CD4-positive, alpha-beta T cell treated with Interleukin-2 at 100 ng/mL for 4 hours (primary cell): Measurements from ENCODE around the gene SMIM24.
A peak's percentile ranks its signal among the peaks of the same experiment; 100 is the strongest.

Source experiments
- DNase-seq: peaks from one replicate; pipeline ENCODE4 v3.0.0-alpha.2; 2020; ENCODE audit warnings: low spot score

The SMIM24 gene

DNA sequence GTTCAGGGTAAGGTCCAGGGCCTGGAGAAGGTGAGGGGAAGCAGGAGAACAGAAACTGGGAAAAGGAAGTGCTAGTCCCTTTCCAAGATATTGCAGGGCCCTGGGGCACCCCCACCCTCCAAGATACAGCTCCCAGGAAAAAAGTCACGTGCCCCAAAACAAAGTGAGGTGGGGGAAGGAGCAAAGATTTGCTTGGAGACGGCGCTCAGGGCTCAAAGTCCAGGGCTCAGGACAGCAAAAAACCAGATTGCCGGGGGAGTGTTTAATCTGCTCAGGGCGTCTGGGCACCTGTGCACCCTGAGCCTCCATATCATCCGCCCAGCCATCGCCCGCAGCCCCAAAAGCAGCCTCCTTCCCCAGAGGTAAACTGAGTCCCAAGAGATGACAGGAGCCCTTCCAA is 6.3 kb downstream of the SMIM24 start:
- no peak for DNase-seq

DNA sequence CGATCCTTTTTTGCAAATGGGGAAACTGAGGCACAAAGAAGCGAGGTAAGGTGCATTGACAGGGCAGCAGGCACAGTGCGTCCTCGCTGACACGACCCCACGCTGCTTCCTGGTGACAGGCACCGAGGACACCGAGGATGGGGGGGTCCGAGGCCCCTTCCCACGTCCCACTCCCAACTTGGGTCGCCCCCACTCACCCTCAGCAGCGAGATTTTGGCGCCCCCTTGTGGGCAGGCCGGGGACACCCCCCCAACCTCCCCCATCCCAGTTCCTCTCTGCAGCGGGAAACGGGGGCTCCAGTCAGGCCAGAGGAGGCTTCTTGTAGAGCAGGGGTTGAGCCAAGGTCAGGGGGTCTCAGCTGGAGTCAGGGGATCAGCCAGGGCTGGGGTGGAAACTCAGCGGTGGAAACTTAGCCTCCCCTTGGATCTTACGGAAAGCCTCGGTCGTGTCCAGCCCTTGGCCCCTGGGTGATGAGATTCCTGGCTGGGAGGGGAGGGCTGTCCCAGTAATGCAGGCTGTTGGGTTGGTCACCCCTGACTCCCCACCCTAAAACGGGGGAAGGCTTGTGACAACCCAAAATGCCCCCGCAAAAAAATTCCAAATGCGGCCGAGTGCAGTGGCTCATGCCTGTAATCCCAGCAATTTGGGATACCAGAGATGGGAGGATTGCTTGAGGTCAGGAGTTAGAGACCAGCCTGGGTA is 8.2 kb downstream of the SMIM24 start:
- DNase-seq: peak; percentile 16

DNA sequence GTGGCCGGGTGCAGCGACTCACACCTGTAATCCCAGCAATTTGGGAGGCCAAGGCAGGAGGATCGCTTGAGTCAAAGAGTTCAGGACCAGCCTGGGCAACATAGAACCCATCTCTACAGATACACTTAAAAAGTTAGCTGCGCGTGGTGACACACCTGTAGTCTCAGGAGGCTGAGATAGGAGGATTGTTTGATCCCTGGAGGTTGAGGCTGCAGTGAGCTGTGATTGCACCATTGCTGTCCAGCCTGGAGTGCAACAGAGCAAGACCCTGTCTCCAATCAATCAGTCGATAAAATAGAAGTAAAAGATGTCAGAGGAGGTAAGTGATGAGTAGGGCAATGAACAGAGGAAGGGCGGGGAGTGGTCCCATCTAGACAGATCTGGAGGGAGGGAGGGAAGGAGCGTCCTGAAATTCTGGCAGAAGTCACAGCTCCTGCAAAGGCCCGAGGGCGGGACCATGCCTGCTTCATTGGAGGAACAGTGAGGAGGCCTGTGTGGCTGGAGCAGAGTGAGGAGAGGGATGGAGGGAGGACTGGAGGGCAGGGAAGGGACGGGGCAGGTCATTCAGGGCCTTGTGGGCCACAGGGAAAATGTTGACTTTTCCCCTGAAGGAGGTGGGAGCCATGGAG is 9.7 kb downstream of the SMIM24 start:
- no peak for DNase-seq

DNA sequence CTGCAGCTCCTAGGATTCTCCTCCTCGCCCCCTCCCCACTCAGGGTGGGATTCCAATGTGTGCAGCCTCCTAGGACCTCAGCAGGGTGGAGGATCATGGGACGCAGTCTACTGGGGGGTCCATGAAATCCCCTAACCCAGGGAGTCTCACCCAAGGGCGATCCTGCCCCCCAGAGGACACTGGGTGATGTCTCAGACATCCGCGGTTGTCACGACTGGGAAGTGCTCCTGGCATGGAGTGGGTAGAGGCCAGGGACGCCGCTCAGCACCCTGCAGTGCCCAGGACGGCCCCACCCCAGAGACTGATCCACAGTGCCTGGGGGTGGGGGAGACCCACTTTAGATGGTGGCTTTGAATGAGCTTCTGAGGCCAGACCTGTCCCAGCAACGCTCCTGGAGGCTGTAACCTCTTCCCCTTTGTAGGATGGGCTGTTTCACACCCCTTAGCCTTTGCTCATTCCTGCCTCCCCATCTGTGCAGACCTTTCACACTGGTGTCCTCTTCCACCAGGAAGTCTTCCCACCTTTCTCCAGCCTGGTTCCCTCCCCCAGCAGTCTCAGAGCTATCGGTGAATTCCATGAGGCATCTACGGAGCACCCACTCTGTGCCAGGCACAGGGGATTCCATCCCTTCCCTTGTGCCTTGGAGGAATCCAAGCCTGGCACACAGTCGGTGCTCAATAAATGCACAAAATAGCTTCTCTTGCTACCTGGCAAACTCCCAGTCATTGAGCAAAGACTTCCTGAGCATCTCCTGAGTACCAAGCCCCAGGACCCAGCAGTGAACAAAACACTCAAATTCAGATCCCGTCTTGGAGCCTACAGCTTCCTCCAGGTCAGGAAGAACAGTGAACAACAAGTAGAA is 10.5 kb downstream of the SMIM24 start:
- no peak for DNase-seq

DNA sequence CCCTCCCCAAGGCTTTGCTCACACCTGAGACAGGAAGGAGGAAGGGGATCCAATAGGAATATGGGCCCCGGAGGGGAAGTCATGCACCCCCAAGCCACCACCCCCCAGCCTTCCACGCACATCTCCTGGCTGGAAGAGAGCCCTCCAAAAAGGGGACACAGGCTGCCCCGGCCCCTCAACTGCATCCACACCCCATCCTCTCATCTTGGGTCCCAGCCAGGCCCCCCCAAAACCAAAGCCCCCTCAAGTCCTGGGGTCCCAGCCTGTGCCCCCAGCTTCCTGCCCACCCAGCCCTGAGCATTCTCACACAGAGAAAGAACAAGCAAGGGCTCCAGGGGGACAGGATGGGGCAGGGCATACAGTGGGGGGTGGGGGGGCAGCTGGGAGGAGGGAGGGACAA is 12.1 kb downstream of the SMIM24 start:
- no peak for DNase-seq

DNA sequence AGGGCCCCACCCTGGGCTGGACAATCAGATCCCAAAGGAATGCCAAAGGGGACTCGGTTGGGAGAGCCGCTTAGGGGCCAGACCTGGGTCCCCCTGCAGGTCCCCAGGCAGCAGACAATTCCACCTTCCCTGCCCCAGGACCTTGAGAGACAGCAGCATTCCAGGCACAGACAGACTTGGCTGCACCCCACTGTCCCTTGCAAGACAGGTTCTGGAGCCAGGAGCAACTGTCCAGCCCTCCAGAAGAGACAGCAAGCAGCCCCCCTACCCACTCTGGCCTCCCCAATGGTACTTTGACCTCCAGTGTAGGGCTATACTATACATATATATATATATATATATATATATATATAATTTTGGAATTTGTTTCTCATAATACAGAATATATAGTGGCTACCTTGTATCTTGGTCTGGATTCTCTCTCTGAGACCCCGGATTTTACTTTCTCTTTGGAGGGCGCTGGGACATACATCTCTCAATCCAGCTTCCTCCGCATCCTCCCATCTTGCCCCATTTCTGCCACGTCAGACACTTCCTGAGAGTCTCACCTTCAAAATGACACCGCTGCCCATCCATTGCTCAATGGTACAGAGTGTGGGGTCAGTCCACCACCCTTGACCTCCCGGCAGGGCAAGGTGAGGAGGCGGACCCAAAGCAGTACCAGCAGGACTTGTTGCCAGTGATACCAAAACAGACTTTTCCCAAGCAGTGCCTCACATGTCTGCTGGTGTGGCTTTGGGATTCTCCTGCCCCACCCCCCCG is 12.7 kb downstream of the SMIM24 start:
- DNase-seq: no peak

DNA sequence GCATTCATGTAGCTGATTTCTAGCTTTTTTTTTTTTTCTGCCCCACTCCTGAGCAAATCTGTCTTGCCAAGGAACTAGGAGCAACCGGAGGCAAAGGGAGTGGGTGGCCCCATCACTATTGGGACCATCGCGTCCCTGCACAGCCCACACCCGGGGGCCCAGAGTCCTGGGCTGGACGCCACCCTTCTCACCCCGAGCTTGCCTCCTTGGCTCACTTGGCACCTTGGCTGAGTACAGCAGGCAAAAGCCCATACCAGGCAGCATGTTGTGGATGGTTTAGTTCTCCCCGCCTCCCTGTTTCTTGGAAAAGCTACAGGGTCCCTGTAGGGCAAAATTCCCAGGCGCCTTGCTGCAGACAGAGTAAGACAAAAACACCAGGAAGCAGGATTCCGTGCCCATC is 13.7 kb downstream of the SMIM24 start:
- DNase-seq: no peak

DNA sequence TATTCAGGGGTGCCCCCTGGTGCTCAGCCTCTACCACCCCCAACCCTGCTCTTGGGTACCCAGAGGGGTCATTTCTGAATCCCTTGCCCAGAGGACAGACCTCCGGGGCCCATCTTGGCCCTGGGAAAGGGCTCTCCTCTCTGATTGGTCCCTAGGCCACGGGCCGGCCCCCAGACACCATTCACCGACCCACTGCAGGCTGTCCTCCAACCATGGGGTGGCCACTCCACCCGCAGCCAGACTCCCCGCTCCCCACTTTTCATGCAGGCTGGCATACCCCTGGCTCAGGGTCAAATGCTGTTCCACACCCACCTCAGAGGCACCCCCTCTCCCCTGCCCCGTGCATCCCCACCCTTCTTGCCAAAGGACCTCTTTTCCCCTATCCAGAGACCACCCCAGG is 14.8 kb downstream of the SMIM24 start:
- no peak for DNase-seq

DNA sequence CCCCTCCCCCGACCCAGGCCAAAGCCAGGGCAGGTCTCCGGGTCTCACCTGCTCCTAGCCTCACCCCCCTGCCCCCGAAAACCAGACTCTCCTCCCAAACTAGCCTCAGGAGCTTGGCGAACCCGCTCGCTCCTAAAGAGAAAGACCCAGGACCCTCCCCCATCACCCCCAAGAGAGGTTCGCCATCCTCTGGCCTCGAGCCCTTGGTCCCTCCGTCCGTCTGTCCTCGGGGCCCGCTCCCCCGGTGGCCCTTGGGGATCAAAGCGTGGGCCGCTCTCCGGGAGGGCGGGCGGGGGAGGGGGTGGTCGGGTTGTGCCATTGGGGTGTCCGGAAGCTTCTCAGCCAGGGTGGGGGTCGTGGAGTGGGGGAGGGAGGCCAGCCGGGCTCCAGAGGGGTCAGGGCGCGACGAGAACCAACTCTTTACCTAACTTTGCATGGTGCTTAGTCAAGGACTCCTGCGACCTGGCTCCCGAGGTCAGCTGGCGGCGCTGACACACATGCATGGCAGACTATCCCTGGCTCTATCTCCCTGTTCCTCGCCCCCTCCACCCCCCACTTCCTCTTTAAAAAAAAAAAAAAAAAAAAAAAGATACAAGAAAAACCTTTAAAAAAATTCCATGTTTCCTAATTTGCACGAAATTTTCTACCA is 15.6 kb downstream of the SMIM24 start:
- DNase-seq: no peak

DNA sequence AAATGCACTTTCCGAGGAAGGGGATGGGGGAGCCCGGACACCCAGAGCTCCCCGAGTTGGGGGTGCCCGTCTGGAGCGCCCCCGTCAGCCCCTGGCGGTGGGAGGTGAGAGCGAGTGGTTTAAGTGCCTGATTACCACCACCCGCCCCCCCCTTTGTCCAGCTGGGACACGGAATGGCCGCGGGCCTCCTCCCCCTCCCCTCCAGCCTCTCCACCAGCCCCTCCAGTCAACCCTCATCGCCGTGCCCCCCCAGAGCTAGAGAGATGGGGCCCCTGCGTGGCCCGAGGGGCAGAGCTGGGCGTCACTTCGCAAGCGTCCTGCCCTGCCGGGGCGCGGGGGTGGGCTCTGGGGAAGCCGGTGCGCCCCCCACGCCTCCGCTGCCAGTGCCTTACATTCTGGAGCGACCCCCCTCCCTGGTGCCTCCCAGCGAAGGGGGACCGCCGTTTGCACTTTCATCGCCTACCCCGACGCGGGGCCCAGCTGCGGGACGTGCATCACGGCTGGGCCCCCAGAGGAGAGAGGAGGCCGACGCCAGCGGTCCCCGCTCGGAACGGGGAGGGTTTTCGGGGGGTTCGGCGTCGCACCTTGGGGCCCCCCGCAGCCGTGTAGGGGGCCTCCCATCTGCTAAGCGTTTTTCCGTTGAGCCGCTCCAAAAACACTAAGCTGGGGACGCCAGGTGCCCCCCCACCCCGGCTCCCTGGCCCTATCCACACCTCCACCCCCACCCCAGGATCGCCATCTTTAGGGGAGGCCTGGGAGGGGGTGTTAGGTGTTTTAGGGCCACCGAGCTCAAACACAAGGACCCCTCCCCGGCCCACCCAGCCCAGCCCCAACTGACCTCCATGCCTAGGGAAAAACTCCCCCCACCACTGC is 16.4 kb downstream of the SMIM24 start:
- DNase-seq: no peak

DNA sequence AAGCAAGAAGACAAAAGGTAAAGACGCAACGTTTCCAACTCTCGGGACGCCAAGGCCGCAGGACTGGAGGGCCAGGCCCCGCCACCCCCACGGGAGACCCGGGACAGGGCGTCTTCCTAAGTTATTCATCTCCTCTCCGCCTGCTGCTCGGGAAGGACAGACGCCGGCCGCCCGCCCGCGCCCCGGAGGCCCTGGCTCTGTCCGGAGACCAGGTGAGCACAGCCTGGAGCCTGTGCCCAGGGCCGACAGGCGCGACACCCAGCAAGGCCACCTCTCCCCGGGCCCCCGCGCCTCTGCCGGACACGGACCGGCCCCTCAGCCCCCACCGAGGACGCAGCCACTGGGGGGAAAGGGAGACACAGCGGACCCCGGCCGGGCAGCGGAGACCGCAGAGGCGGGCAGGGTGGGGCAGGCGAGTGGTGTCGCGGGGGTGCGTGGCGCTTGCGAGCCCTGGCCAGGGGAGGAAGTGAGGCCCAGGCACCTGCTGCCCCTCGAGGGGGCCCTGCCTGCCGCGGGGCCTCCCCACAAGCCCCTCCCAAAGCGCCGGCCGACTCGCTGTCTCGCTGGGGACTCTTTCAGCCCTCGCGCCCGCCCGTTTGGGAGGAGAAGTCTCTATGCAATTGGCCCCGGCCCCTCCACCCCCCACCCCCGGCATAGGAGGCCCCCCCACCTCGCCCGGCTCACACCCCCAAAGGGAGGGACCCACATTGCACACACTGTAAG is 17.2 kb downstream of the SMIM24 start:
- DNase-seq: no peak

DNA sequence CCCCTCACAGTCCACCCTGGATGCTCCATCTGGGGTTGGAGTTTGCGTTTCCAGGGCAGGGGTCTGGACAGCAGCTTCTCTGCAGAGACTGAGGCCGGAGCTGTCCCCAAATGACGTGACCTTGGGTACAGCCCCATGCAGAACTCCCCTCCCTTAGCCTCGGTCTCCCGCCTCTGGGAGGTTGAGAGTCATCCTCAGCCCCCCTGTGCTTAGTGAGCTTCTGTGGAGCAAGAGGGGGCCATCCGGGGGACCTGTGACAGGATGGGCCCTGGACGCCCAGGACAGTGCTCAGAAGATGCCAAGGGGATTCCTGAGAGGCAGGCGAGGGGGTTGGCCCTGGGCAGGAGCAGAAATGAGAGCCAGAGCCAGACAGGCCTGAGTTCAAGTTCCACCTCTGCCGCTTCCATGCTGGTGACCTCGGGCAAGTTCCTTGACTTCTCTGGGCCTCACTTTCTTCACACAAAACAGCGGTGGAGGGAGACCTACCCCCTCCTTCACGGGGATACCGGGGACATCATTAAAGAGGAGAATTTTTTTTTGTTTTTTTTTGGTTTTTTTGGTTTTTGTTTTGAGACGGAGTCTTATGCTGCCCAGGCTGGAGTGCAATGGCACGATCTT is 20.3 kb downstream of the SMIM24 start:
- no peak for DNase-seq

DNA sequence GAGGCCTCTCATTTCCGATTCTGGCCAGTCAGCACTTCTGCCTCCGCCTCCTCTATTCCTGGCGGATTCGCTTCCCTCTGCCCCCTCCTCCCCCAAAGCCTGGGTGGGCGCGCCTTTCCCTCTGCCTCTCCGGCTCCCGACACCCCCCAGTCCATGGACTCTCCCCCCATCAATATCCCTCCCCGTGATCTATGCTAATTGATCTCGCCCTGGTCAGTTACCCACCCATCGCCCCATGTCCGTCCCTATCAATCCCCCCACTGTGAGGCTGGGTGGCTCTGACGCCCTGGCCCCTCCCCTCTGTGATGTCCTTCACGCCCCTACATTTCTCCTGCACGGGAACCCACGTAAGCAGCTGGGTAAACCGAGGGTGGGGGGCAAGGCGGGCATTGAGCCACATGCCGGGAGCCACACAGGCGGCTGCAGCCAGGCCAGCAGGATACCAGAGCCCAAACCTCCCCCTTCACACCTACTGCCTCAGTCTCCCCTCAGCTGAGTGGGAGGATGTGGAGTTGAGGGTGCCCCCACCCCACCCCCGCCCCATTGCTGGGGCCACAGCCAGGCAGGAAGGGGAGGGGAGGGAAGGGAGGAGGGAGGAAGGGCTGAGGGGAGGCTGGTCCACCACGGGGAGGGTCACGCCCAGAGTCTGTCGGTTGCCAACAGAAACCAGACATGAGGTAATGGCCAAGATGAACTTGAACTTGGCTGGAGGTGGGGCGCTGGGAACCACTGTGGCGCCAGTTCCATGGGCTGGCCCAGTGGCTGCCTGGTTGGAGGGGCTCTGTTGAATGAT is 21.0 kb downstream of the SMIM24 start:
- DNase-seq: no peak

DNA sequence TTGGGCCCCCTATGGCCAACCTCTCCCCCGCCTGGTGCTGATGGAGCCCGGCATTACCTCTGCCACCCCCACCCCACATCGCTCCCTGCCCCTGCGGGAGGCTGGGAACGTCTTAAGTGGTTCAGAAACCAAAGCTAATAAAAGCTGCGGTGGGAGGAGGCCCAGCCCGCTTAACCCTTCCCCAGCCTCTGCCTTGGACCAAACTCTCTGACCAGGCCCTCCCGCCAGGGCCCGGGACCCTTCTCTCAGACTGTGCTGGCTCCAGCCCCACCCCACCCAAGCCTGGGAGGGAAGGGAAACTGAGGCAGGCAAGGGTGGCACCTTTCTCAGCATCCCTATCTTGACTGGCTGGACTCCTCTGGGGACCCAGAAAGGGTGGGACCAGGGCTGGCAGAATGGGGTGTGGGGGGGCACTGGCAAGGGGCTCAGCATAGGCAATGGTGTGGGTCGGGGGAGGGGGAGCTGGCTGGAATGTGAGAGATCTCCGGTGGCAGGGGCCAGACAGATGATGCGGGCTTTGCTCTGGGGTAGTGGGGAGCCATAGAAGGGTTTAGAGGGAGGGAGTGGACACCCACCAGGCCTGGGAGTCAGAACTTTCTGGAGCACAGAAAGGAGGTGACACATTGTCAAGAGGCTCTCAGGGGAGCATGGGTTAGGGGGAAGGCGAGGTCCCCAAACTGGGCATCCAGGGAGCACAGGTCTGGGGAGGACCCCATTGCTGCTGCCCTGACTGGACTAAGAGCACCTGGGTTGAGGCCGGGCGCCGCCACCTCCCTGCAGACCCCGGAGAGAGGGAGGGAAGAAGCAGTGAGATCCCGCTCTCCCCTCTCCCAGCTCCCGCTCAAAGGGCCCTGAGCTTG is 21.9 kb downstream of the SMIM24 start:
- no peak for DNase-seq

DNA sequence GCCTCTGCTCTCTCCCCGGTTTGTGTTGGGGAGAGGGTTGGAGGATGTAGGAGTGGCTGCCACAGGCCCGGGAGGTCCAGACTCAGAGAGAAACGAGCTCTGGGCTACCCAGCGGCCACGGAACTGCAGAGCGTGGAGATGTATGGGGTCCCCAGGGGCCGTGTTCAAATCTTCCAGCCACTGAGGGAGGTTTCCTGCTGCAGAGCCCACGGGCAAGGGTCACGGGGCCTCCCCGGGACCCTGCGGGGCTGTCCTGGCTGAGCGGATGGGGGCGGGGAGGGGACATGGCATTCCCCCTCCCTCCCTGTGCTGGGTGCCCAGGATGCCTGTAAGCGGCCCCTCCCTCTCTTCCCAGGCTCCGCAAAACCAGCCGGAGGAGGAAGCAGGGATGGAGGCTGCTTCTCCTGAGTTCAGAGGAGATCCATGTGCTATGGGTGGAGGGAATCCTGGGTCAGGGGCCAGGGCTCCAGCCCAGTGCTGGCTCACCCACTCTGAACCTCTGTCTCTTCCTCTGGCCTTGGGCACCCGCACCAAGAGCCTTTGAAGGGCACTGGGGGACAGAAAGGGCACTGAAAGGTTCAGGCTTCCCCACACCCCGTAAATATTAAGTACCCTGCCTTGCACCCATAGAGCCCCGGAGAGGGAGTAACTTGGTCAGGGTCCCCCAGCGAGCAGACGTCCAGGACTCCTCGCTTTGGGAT is 22.6 kb downstream of the SMIM24 start:
- no peak for DNase-seq

DNA sequence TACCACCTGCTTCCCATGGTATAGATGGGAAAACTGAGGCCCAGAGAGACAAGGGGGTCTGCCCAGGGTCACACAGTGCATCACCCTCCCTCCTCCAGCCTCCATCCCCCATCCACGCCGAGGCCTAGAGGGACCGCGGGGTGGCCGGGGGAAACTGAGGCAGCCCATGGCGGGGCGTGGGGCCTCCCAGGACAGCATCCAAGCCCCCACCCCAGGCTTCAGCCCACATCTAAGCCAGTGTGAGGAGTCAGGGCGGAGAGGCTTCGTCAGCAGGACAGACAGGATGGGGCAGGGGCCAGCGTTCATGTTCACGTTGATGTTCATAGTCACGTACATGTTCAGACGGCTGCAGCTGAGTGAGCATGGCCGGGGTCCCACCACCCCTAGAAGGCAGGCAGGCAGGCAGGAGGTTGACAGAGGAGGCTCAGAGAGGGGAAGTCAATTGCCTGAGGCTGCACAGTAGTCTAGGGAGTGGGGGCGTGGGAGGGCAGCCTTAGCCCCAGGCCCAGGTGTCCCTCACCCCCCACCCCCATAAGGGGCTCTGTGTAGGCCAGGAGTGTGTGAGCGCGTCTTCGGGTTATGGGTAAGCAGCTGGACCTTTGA is 23.3 kb downstream of the SMIM24 start:
- DNase-seq: no peak
